ENCODE data around the gene BFSP2. TPM values are rescaled to one million over a fixed set of nuclear protein-coding genes. Genes with fewer than 3 reads are reported as not detected.

The BFSP2 gene
- total RNA-seq: not detected

GRCh38 chr3:133400006-133400515, at the start of gene BFSP2:
TSS of gene BFSP2 (plus strand) at chr3:133400056. CDS start at chr3:133400084, 28 bp downstream.
- no peaks in the 10 kb centered on the region for H3K4me1 Mint-ChIP-seq (ENCODE audit: low read depth)
- H3K27ac Mint-ChIP-seq: no peak within 1 kb of the TSS
- no peaks in the 10 kb centered on the region for H3K27me3 Mint-ChIP-seq
- CTCF ChIA-PET: no interaction called here
- no peak within 1 kb of the TSS for H3K4me3 Mint-ChIP-seq
- no peaks in the 10 kb centered on the region for H3K36me3 Mint-ChIP-seq
- no peak for DNase-seq
- intact Hi-C loops (cut with micrococcal nuclease): no loop called here
- no peaks in the 10 kb centered on the region for H3K9me3 Mint-ChIP-seq
- POLR2A ChIA-PET: no interaction called here

- Mint-ChIP-seq H3K27me3 (peaks cover 3% of the 10 kb centered on the region), H3K9me3 (peaks cover 12% of the 10 kb centered on the region), H3K36me3 (no peaks in the 10 kb centered on the region), H3K4me1 (ENCODE audit: low read depth) (no peaks in the 10 kb centered on the region), H3K4me3 (no peak overlapping the region), H3K27ac (no peak overlapping the region)
- CTCF ChIA-PET: no interaction called here
- intact Hi-C loops (cut with micrococcal nuclease): no loop called here
- DNase-seq: no peak
- POLR2A ChIA-PET: no interaction called here
Observed at GRCh38 chr3:133354721-133355120, 45.1 kb upstream of the BFSP2 start.

GRCh38 chr3:133360476-133360875, 39.4 kb upstream of the BFSP2 start:
- ChIA-PET POLR2A (no interaction called here), CTCF (no interaction called here)
- no peaks in the 10 kb centered on the region for H3K4me1 Mint-ChIP-seq (ENCODE audit: low read depth)
- H3K9me3 Mint-ChIP-seq: peaks cover 12% of the 10 kb centered on the region
- no peak for DNase-seq
- H3K27me3 Mint-ChIP-seq: peaks cover 8% of the 10 kb centered on the region
- H3K4me3 Mint-ChIP-seq: no peak overlapping the region
- H3K36me3 Mint-ChIP-seq: no peaks in the 10 kb centered on the region
- intact Hi-C loops (cut with micrococcal nuclease): no loop called here
- H3K27ac Mint-ChIP-seq: no peak overlapping the region

DNA sequence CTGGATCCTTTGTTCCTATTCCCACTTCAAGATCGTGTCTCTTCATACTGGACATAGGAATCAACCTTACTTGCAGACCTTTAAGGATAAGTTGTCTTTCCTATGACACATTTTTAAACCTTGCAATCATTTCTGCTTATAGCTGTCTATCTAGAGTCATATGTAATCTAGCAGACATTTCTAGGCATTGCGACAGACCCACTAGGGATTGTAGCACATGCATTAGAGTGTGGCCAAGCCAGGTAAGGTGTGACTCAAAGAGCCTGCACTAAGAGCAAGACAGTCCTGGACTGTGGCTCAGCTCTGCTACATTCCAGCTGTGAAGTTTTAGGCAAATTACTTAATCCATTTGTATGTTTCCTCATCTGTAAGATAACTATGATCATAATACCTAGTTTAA, 38.8 kb upstream of the BFSP2 start:
- CTCF ChIA-PET: no interaction called here
- H3K27ac Mint-ChIP-seq: no peak overlapping the region
- peaks cover 9% of the 10 kb centered on the region for H3K9me3 Mint-ChIP-seq
- H3K36me3 Mint-ChIP-seq: no peaks in the 10 kb centered on the region
- no peak overlapping the region for H3K4me3 Mint-ChIP-seq
- peaks cover 8% of the 10 kb centered on the region for H3K27me3 Mint-ChIP-seq
- no peak for DNase-seq
- no peaks in the 10 kb centered on the region for H3K4me1 Mint-ChIP-seq (ENCODE audit: low read depth)
- POLR2A ChIA-PET: no interaction called here
- intact Hi-C loops (cut with micrococcal nuclease): no loop called here

DNA sequence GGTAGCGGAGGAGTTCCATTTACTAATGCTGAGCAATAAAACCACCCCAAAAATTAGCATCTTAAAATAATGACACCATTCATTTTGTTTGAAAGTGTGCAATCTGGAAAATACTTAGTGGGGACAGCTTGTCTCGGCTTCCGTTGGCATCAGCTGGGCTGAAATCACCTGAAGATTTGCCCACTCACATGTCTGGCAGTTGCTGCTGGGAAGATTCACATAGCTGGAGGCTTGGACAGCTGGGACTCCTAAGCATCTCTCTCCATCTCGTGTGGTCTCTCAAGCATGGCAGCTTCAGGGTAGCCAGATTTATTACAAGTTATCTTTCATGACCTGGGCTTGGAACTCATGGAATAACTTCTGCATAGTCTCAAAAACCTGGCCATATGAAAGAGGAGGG, 38.4 kb upstream of the BFSP2 start:
- no peaks in the 10 kb centered on the region for H3K36me3 Mint-ChIP-seq
- H3K4me3 Mint-ChIP-seq: no peak overlapping the region
- intact Hi-C loops (cut with micrococcal nuclease): no loop called here
- H3K27ac Mint-ChIP-seq: no peak overlapping the region
- ChIA-PET CTCF (no interaction called here), POLR2A (no interaction called here)
- peaks cover 5% of the 10 kb centered on the region for H3K9me3 Mint-ChIP-seq
- H3K4me1 Mint-ChIP-seq (ENCODE audit: low read depth): no peaks in the 10 kb centered on the region
- DNase-seq: no peak
- peaks cover 8% of the 10 kb centered on the region for H3K27me3 Mint-ChIP-seq

GRCh38 chr3:133362539-133362938, 37.3 kb upstream of the BFSP2 start:
- H3K27ac Mint-ChIP-seq: no peak overlapping the region
- POLR2A ChIA-PET: no interaction called here
- no peak for DNase-seq
- no peak overlapping the region for H3K4me3 Mint-ChIP-seq
- H3K4me1 Mint-ChIP-seq (ENCODE audit: low read depth): no peaks in the 10 kb centered on the region
- no peaks in the 10 kb centered on the region for H3K36me3 Mint-ChIP-seq
- intact Hi-C loops (cut with micrococcal nuclease): no loop called here
- peaks cover 5% of the 10 kb centered on the region for H3K27me3 Mint-ChIP-seq
- H3K9me3 Mint-ChIP-seq: no peaks in the 10 kb centered on the region
- CTCF ChIA-PET: interaction anchor here (0.7 kb wide), 1 partner anchor 21 kb away, joined by 3 read pairs; no protein-coding TSS in a partner anchor

GRCh38 chr3:133364704-133365103, 35.2 kb upstream of the BFSP2 start:
- ChIA-PET CTCF (no interaction called here), POLR2A (no interaction called here)
- Mint-ChIP-seq H3K27ac (no peak overlapping the region), H3K4me1 (ENCODE audit: low read depth) (no peaks in the 10 kb centered on the region), H3K9me3 (no peaks in the 10 kb centered on the region), H3K4me3 (no peak overlapping the region), H3K27me3 (peaks cover 5% of the 10 kb centered on the region), H3K36me3 (no peaks in the 10 kb centered on the region)
- intact Hi-C loops (cut with micrococcal nuclease): no loop called here
- no peak for DNase-seq

- POLR2A ChIA-PET: no interaction called here
- CTCF ChIA-PET: no interaction called here
Observed at GRCh38 chr3:133366921-133367320, 32.9 kb upstream of the BFSP2 start.

GRCh38 chr3:133367403-133367802, 32.5 kb upstream of the BFSP2 start:
- intact Hi-C loops (cut with micrococcal nuclease): no loop called here
- Mint-ChIP-seq H3K4me1 (ENCODE audit: low read depth) (no peaks in the 10 kb centered on the region), H3K9me3 (no peaks in the 10 kb centered on the region), H3K4me3 (no peak overlapping the region), H3K36me3 (no peaks in the 10 kb centered on the region), H3K27ac (no peak overlapping the region), H3K27me3 (peaks cover 5% of the 10 kb centered on the region)
- ChIA-PET POLR2A (no interaction called here), CTCF (no interaction called here)
- no peak for DNase-seq

More at GRCh38 chr3:133366921-133367320, 32.9 kb upstream of the BFSP2 start:
- no peak for DNase-seq
- H3K4me3 Mint-ChIP-seq: no peak overlapping the region
- no peak overlapping the region for H3K27ac Mint-ChIP-seq
- peaks cover 5% of the 10 kb centered on the region for H3K27me3 Mint-ChIP-seq
- intact Hi-C loops (cut with micrococcal nuclease): no loop called here
- no peaks in the 10 kb centered on the region for H3K4me1 Mint-ChIP-seq (ENCODE audit: low read depth)
- no peaks in the 10 kb centered on the region for H3K9me3 Mint-ChIP-seq
- H3K36me3 Mint-ChIP-seq: no peaks in the 10 kb centered on the region

GRCh38 chr3:133367956-133368355, 31.9 kb upstream of the BFSP2 start:
- peaks cover 5% of the 10 kb centered on the region for H3K27me3 Mint-ChIP-seq
- ChIA-PET POLR2A (no interaction called here), CTCF (interaction anchor here (1.1 kb wide), 1 partner anchor 642 kb away, joined by 3 read pairs; no protein-coding TSS in a partner anchor)
- H3K27ac Mint-ChIP-seq: no peak overlapping the region
- no peak overlapping the region for H3K4me3 Mint-ChIP-seq
- H3K9me3 Mint-ChIP-seq: no peaks in the 10 kb centered on the region
- no peak for DNase-seq
- no peaks in the 10 kb centered on the region for H3K4me1 Mint-ChIP-seq (ENCODE audit: low read depth)
- H3K36me3 Mint-ChIP-seq: no peaks in the 10 kb centered on the region
- intact Hi-C loops (cut with micrococcal nuclease): no loop called here

DNA sequence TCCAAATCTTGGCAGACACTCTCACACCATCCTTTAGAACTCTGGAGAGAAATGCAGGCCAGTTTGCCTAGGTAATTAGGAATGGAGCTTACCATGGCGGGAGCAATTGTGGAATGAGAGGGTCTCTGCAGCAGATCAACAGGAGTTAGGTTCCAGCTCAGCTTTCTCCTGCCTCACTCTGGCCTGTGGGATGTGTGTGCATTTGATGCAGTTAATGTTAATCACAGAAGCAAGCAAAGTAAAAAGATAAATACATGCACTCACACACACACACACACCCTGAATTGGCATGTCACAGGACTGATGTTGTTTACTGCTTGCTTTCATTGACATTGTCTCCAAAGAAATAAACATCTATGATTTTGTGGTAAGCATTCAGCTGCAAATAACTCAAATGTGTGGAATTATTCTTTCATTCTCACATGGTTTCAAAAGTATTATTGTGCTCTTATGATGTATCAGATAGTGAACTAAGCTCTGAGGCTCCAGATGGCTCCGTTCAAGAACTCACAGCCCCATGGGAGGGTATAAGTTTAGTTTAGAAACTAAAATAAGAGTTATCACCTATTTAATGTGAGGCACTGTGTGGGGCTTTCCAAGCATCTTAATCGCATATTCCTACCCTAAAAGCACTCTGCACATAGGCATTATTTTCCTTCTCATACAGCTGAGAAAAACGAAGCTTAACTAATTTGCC, 31.3 kb upstream of the BFSP2 start:
- peaks cover 5% of the 10 kb centered on the region for H3K27me3 Mint-ChIP-seq
- POLR2A ChIA-PET: no interaction called here
- CTCF ChIA-PET: interaction anchor here (1.1 kb wide), 1 partner anchor 643 kb away, joined by 3 read pairs; no protein-coding TSS in a partner anchor
- H3K4me3 Mint-ChIP-seq: no peak overlapping the region
- no peak overlapping the region for H3K27ac Mint-ChIP-seq
- no peaks in the 10 kb centered on the region for H3K4me1 Mint-ChIP-seq (ENCODE audit: low read depth)
- no peak for DNase-seq
- intact Hi-C loops (cut with micrococcal nuclease): no loop called here
- no peaks in the 10 kb centered on the region for H3K36me3 Mint-ChIP-seq
- H3K9me3 Mint-ChIP-seq: no peaks in the 10 kb centered on the region

DNA sequence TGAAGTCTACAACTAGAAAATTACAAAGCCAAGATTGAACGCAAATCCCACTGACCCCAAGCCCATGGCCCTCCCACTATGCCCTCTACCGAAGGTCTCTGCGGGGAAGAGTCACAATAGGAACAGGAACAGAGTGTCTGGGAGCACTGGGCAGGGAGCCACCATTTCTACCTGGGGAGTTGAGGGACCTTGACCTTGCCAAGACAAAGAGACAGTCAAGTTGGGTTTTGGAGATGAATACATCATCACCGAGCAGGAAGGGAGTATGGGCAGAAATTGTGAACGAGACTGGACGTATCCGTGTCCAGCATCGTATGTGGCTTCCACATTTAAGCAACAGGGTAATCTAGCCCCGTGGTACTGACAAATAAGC, 30.8 kb upstream of the BFSP2 start:
- H3K4me1 Mint-ChIP-seq (ENCODE audit: low read depth): no peaks in the 10 kb centered on the region
- peaks cover 5% of the 10 kb centered on the region for H3K27me3 Mint-ChIP-seq
- ChIA-PET CTCF (interaction anchor here (1.1 kb wide), 1 partner anchor 643 kb away, joined by 3 read pairs; no protein-coding TSS in a partner anchor), POLR2A (no interaction called here)
- intact Hi-C loops (cut with micrococcal nuclease): no loop called here
- H3K36me3 Mint-ChIP-seq: no peaks in the 10 kb centered on the region
- H3K9me3 Mint-ChIP-seq: no peaks in the 10 kb centered on the region
- H3K27ac Mint-ChIP-seq: no peak overlapping the region
- no peak for DNase-seq
- no peak overlapping the region for H3K4me3 Mint-ChIP-seq

DNA sequence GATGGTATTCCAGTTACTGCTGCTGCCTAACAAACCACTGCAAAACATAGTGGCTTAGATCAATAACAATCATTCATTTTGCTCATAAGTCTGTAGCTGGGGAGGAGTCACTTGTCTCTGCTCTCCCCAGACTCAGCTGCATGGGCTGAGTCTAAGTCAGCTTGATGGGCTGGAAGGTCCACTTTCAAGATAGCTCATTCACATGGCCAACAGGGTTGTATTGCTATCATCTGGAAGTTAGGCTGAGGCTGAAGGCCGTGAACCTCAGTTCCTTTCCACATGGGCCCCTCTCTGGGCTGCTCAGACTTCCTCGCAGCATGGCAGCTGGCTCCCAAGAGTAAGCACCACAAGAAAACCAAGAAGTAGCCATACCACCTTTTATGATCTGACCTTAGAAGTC, 28.7 kb upstream of the BFSP2 start:
- H3K27me3 Mint-ChIP-seq: no peaks in the 10 kb centered on the region
- intact Hi-C loops (cut with micrococcal nuclease): no loop called here
- no peaks in the 10 kb centered on the region for H3K36me3 Mint-ChIP-seq
- DNase-seq: no peak
- no peak overlapping the region for H3K4me3 Mint-ChIP-seq
- no peaks in the 10 kb centered on the region for H3K9me3 Mint-ChIP-seq
- POLR2A ChIA-PET: no interaction called here
- CTCF ChIA-PET: interaction anchor here (1.3 kb wide), 1 partner anchor 645 kb away, joined by 4 read pairs; no protein-coding TSS in a partner anchor
- H3K27ac Mint-ChIP-seq: no peak overlapping the region
- H3K4me1 Mint-ChIP-seq (ENCODE audit: low read depth): no peaks in the 10 kb centered on the region
